SK-N-MC (cell line): Measurements from ENCODE around the gene SH2D3C.

Source experiments
- EZH2 ChIP-seq: fragments of 200-600 bp; sonication (generic); IDR thresholded peaks from one replicate; pipeline ENCODE4 v1.6.1; 2017; ENCODE audit warnings: antibody characterized with exemption
- FOXP2 ChIP-seq: optimal IDR thresholded peaks from 2 replicates; pipeline ENCODE3; 2011; ENCODE audit warnings: mild to moderate bottlenecking, moderate library complexity; ENCODE audit not compliant: insufficient read depth; ENCODE audit errors: extremely low read length, control extremely low read depth
- POLR2AphosphoS5 ChIP-seq: IDR thresholded peaks from 2 replicates; pipeline ENCODE4 v1.6.1; 2012; ENCODE audit warnings: mild to moderate bottlenecking, low read depth, low read length, borderline replicate concordance

DNA sequence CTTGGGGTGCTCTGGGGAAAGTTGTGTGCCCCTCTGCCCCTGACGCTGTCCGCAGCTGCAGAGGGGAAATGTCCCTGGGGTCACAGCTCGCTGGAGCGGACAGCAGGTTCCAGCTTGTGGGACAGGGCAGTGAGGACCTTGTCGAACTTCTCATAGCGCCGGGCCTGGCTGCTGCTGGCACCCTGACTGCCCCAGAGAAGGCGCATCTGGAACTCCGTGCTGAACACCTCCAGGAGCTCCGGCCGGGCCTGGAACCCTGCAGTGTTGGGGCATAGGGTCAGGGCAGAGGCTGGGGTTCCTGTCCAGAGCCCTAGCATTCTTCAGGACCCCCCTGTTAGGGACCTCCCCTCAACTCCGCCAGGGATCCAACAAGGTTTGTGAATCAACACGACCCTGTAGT is 39.8 kb downstream of the SH2D3C start:
- TF ChIP-seq EZH2 (no peak), POLR2AphosphoS5 (no peak), FOXP2 (no peak)
